Esophagus muscularis mucosa (tissue), 4 donors: Measurements from ENCODE around the gene PDE6D.

Experiments
- CTCF ChIP-seq, 3 experiments: fragments of 200-600 bp in 2 of 3; fragments of 450-650 bp in 1 of 3; sonication (generic) in 2 of 3; IDR thresholded peaks; one replicate each; pipeline ENCODE4 v1.5.1; 2017 to 2019; ENCODE audit warnings: antibody characterized with exemption in 3 of 3, mild to moderate bottlenecking in 2 of 3, moderate library complexity in 1 of 3
- EP300 ChIP-seq: sonication (generic); formaldehyde crosslinking; IDR thresholded peaks from one replicate; pipeline ENCODE4 v1.6.1; 2017; ENCODE audit warnings: antibody characterized with exemption
- POLR2A ChIP-seq: fragments of 450-650 bp; IDR thresholded peaks from one replicate; pipeline ENCODE4 v1.6.1; 2017; ENCODE audit warnings: antibody characterized with exemption, moderate library complexity, mild to moderate bottlenecking, low read depth
- POLR2AphosphoS5 ChIP-seq, 2 donors: sonication (generic); formaldehyde crosslinking; IDR thresholded peaks; one replicate each; pipeline ENCODE4 v1.6.1; 2017; ENCODE audit warnings: antibody characterized with exemption in 2 of 2

GRCh38 chr2:231761735-231762134, 19.3 kb downstream of the PDE6D start:
- TF ChIP-seq CTCF (IDR thresholded peaks at IDR 0.05), result no peak
- TF ChIP-seq POLR2A, result no peak
- TF ChIP-seq POLR2AphosphoS5 (IDR thresholded peaks at IDR 0.05), result no peak
- no peak for TF ChIP-seq EP300
